ENCODE results near the gene NGEF. TPM values are rescaled to one million over a fixed set of nuclear protein-coding genes. Genes with fewer than 3 reads are reported as not detected.
"Not testable (repeated sequence)": the region's sequence is repeated elsewhere in the genome, so short reads cannot be mapped to it uniquely, and the experiment has no call there.

Gene NGEF
- total RNA-seq, 4 donors from 2014 or later: 4.0 to 16.5 (median 6.2) TPM

- 75 to 78% methylated on average over 6 of the region's 6 CpGs for WGBS, 2 donors
- H3K4me1 ChIP-seq: no peaks in the 10 kb centered on the region
- peaks cover 0 to 12% (median 0%) of the 10 kb centered on the region in 4 donors for H3K27me3 ChIP-seq
- no peak overlapping the region for H3K4me3 ChIP-seq
- DNase-seq: no peak
- H3K9me3 ChIP-seq: peaks cover 0 to 4% (median 0%) of the 10 kb centered on the region in 3 donors
- H3K27ac ChIP-seq: no peak overlapping the region
- TF ChIP-seq POLR2A (IDR thresholded peaks at IDR 0.05) (no peak), CTCF (IDR thresholded peaks at IDR 0.05) (no peak)
- intact Hi-C loops (cut with DNase I): no loop called here
- no peaks in the 10 kb centered on the region for H3K36me3 ChIP-seq
Observed at GRCh38 chr2:232908695-232909094, 104.4 kb downstream of the NGEF start.

DNA sequence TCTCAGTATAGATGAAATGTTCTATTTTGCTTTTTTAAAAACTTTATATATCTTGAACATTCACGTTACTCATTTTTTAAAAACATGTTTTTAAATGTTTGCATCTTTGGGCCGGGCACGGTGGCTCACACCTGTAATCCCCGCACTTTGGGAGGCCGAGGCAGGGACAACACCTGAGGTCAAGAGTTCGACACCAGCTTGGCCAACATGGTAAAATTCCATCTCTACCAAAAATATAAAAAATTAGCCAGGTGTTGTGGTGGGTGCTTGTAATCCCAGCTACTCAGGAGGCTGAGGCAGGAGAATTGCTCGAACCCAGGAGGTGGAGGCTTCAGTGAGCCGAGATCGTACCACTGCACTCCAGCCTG is 105.4 kb downstream of the NGEF start:
- H3K27ac ChIP-seq; DNase-seq; H3K4me3 ChIP-seq; H3K36me3 ChIP-seq; H3K9me3 ChIP-seq; H3K4me1 ChIP-seq; intact Hi-C loops (cut with DNase I): not testable (repeated sequence)
- 90 to 93% methylated on average over 9 of the region's 9 CpGs for WGBS, 2 donors
- peaks cover 0 to 12% (median 0%) of the 10 kb centered on the region in 4 donors for H3K27me3 ChIP-seq

DNA sequence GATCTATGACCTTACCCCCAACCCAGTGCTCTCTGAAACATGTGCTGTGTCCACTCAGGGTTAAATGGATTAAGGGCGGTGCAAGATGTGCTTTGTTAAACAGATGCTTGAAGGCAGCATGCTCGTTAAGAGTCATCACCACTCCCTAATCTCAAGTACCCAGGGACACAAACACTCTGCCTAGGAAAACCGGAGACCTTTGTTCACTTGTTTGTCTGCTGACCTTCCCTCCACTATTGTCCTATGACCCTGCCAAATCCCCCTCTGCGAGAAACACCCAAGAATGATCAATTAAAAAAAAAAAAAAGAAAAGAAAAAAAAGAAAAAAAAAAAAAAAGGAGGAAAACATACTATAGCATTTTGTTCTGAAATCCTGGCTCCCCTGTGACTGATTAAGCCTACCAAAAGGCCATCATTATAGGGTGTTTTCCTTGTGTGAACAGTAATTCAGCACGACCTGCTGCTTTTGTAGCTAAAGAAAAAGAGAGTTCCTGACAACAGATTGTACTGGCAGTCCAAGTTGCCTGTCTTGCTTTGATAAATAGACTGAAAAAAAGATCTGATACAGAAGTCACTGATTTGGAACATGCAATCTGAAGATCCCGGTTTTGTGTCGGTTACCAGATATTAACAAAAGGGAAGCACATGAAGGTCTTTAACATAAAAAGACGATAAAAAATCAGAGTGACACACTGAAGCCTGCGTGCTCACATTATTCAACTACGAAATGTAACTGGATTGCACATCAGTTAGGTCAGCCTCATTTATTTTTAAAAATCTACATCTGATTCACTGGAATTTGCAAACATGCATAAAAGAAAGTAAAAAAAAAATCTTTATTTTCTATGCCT is 106.0 kb downstream of the NGEF start:
- intact Hi-C loops (cut with DNase I): not testable (repeated sequence)
- 67 to 75% methylated on average over 6 to 8 of the region's 10 CpGs for WGBS, 2 donors

DNA sequence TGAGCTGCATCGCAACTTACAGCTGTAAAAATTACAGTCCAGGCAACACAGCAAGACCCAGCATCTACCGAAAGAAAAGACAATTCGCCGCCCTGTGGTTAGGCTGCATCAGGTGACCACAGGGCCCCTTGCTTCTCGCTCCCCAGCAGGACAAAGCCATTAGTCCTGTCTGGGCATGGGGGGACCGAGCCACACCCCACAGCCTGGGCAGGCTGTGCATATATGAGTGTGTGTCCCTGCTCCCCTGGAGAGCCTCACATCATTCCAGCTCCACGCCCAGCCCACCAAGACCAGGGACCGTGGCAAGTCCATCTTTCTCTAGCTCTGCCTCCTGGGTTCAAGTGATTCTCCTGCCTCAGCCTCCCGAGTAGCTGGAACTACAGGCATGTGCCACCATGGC is 109.1 kb downstream of the NGEF start:
- Histone ChIP-seq H3K27me3 (peaks cover 0 to 8% (median 0%) of the 10 kb centered on the region in 4 donors), H3K4me1 (peaks cover 0 to 11% (median 5%) of the 10 kb centered on the region in 3 donors), H3K36me3 (no peaks in the 10 kb centered on the region), H3K4me3 (no peak overlapping the region), H3K27ac (no peak overlapping the region), H3K9me3 (no peaks in the 10 kb centered on the region)
- WGBS, 2 donors: 77 to 87% methylated on average over 5 to 7 of the region's 9 CpGs
- no peak for DNase-seq
- intact Hi-C loops (cut with DNase I): no loop called here
- TF ChIP-seq CTCF (IDR thresholded peaks at IDR 0.05): no peak
- no peak for TF ChIP-seq POLR2A (IDR thresholded peaks at IDR 0.05)

More for the DNA sequence above, 106.0 kb downstream of the NGEF start:
- H3K27me3 ChIP-seq: peaks cover 0 to 12% (median 0%) of the 10 kb centered on the region in 4 donors
- not testable (repeated sequence) for H3K27ac ChIP-seq, DNase-seq, H3K4me3 ChIP-seq, H3K36me3 ChIP-seq, H3K4me1 ChIP-seq, H3K9me3 ChIP-seq

- 61 to 88% methylated on average over 8 to 12 of the region's 28 CpGs for WGBS, 2 donors
- intact Hi-C loops (cut with DNase I): no loop called here
- H3K4me3 ChIP-seq: no peak overlapping the region
- no peaks in the 10 kb centered on the region for H3K36me3 ChIP-seq
- no peaks in the 10 kb centered on the region for H3K9me3 ChIP-seq
- DNase-seq: no peak
- peaks cover 0 to 11% (median 5%) of the 10 kb centered on the region in 3 donors for H3K4me1 ChIP-seq
- no peak for TF ChIP-seq POLR2A (IDR thresholded peaks at IDR 0.05)
- no peak for TF ChIP-seq CTCF (IDR thresholded peaks at IDR 0.05)
- no peak overlapping the region for H3K27ac ChIP-seq
- H3K27me3 ChIP-seq: peaks cover 0 to 8% (median 0%) of the 10 kb centered on the region in 4 donors
Observed at GRCh38 chr2:232901736-232902578, 111.1 kb downstream of the NGEF start.
